Measurements from ENCODE around the gene ZNF438.

ZNF438 gene

DNA sequence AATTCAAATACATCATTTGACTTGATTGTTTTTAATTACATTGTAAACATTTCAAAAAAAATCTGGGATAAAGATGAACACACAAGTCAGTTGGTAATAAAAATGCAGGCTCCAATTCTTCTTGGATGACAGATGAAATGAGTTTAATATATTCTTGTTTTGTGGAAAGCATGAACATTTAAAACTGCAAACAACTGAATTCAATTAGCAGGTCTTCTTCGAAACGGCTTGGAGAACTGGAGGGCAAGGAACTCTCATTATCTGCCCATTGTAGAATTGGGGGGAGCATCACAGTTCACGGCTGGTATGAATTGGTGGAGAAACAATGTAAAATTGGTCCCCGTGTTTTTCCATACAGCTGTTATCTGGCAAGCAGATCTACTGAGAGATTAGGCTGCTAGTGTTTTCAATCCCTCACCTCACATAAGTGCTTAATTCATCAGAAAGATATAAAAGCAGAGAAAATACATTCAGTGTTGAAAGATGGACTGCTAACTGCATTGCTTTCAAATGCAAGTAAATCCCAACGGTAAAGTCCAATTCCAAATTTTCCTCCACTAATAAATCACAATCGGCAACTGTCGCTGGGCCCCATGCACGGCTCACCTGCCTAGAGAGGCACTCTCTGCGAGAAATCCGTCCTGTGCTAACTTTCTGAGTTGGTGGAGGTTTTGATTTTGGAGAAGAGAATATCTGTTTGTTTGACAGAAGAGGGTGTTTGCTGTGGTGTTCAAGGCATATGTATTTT is 199.5 kb downstream of the ZNF438 start:
- WGBS, 2 experiments, result 92 to 96% methylated on average over 10 of the region's 10 CpGs
- no peaks in the 10 kb centered on the region for H3K9me3 ChIP-seq (ENCODE audit: control insufficient read depth, low read length)
- no peak overlapping the region for H3K4me3 ChIP-seq (ENCODE audit: insufficient read depth, low read depth, low read length)
- no peaks in the 10 kb centered on the region for H3K27me3 ChIP-seq (ENCODE audit: control insufficient read depth, insufficient read depth, low read length, poor library complexity, severe bottlenecking)
- H3K4me1 ChIP-seq (ENCODE audit: control insufficient read depth, insufficient read depth, low read length), result no peaks in the 10 kb centered on the region
- no peak overlapping the region for H3K27ac ChIP-seq (ENCODE audit: insufficient read depth, low read depth, low read length, poor library complexity, severe bottlenecking)
- H3K36me3 ChIP-seq (ENCODE audit: control insufficient read depth, insufficient read depth, low read length), result no peaks in the 10 kb centered on the region

DNA sequence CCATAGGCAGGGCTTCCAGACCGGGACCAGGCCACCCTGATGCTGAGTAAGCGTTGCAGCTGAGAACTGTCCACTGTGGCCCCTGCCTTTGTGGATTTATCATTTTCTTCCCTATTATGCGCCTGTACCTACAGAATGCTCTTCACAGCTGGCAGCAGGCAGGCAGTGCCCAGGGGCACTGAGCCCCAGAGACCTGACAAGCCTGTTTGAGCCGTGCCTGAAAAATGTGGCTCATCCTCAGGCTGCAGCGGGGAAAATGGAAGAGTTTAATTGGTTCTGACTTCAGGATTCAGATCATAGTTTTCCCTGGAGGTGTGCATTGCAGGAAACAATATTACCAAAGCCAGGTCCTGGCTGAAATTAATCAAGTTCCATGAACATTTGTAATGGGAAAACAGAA is 200.2 kb downstream of the ZNF438 start:
- Histone ChIP-seq H3K36me3 (ENCODE audit: control insufficient read depth, insufficient read depth, low read length) (no peaks in the 10 kb centered on the region), H3K27ac (ENCODE audit: insufficient read depth, low read depth, low read length, poor library complexity, severe bottlenecking) (no peak overlapping the region), H3K27me3 (ENCODE audit: control insufficient read depth, insufficient read depth, low read length, poor library complexity, severe bottlenecking) (no peaks in the 10 kb centered on the region), H3K9me3 (ENCODE audit: control insufficient read depth, low read length) (no peaks in the 10 kb centered on the region), H3K4me1 (ENCODE audit: control insufficient read depth, insufficient read depth, low read length) (no peaks in the 10 kb centered on the region), H3K4me3 (ENCODE audit: insufficient read depth, low read depth, low read length) (no peak overlapping the region)
- 93 to 94% methylated on average over 5 of the region's 5 CpGs for WGBS, 2 experiments

DNA sequence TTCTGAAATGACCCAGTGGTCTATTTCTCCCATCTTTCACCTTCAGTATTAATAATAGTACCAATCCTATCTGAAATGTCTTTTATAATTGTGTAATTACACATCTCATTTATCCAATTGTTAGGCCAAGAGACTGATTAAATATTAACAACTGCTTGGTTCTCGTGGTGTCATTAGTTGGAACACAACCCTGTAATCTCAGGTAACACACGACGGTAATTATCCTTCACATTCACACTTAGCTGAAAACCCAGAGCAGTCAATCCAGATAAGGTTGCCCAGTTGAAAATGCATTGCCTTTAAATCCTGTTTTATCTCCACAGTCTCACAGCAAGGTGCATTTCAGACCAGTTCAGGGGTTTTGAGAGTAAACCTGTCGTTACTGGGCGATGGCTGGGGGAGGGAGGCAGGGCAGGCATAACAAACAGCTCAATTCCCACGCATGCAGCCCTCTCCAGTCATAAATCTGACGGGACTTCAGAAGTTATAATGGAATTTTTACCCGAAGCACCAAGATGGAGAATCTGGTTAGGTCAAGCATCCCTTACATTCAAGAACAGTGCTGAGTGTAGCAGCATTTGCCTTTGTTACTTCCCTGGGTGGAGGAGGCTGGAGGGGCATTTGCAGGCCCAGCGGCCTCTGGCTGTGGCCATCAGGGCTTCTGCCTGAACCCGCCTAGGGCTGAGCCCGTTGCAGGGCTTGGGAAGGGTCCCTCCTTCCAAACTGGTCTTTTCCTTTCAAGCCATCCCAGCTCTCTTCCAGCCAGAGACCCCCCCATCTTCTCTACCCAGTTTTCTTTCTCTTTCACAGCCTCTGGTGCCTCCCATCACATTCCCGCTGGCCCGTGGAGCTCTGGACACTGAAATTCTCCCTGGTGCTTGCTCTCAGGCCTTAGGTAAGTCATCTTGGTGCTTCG is 201.1 kb downstream of the ZNF438 start:
- H3K4me1 ChIP-seq (ENCODE audit: control insufficient read depth, insufficient read depth, low read length), result no peaks in the 10 kb centered on the region

DNA sequence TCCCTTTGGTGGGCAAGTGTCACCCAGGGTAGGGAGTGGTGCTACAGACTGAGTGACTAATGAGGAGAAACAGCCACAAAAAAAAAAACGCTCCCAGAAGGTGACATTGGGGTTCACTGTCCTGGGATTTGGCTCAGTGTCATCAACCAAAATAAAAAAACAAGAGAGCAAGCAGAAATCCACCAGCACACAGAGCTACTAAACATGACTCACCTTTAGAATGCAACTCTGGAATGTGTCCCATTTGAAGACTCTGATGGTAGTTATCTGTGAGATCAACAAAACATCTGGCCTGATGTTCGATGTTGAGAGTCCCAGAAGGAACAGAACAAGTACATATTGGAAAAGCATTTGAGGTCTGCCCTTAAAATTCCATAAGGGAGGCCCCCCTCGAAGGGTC is 201.8 kb downstream of the ZNF438 start:
- H3K27ac ChIP-seq (ENCODE audit: insufficient read depth, low read depth, low read length, poor library complexity, severe bottlenecking), result no peak overlapping the region
- no peaks in the 10 kb centered on the region for H3K4me1 ChIP-seq (ENCODE audit: control insufficient read depth, insufficient read depth, low read length)
- H3K4me3 ChIP-seq (ENCODE audit: insufficient read depth, low read depth, low read length), result no peak overlapping the region
- H3K27me3 ChIP-seq (ENCODE audit: control insufficient read depth, insufficient read depth, low read length, poor library complexity, severe bottlenecking), result no peaks in the 10 kb centered on the region
- 83 to 88% methylated on average over 3 of the region's 3 CpGs for WGBS, 2 experiments
- H3K9me3 ChIP-seq (ENCODE audit: control insufficient read depth, low read length), result no peaks in the 10 kb centered on the region
- H3K36me3 ChIP-seq (ENCODE audit: control insufficient read depth, insufficient read depth, low read length), result no peaks in the 10 kb centered on the region

More for the DNA sequence above, 201.1 kb downstream of the ZNF438 start:
- WGBS, 2 experiments, result 85 to 88% methylated on average over 14 of the region's 14 CpGs
- Histone ChIP-seq H3K4me3 (ENCODE audit: insufficient read depth, low read depth, low read length) (no peak overlapping the region), H3K9me3 (ENCODE audit: control insufficient read depth, low read length) (no peaks in the 10 kb centered on the region), H3K27ac (ENCODE audit: insufficient read depth, low read depth, low read length, poor library complexity, severe bottlenecking) (no peak overlapping the region), H3K27me3 (ENCODE audit: control insufficient read depth, insufficient read depth, low read length, poor library complexity, severe bottlenecking) (no peaks in the 10 kb centered on the region), H3K36me3 (ENCODE audit: control insufficient read depth, insufficient read depth, low read length) (no peaks in the 10 kb centered on the region)

DNA sequence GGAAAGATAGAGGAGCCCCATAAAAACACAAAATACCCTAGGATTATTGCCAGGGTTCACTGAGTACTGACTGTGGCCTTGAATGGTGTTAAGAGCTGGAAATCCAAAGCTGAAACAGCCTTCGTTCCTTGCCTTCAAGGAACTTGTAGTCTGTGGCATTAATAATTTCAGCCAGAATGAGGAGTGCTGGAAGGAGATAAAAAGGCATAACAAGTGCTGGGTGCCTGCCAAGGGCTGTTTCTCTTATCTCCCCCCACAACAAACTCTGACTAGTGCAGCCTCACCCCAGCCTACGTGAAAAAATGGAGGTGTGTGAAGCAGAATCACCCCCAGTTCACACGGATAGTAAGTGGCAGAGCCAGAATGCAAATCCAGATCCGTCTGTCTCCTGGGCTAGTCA is 203.0 kb downstream of the ZNF438 start:
- H3K4me3 ChIP-seq (ENCODE audit: insufficient read depth, low read depth, low read length), result no peak overlapping the region
- no peaks in the 10 kb centered on the region for H3K9me3 ChIP-seq (ENCODE audit: control insufficient read depth, low read length)
- no peaks in the 10 kb centered on the region for H3K4me1 ChIP-seq (ENCODE audit: control insufficient read depth, insufficient read depth, low read length)
- H3K27ac ChIP-seq (ENCODE audit: insufficient read depth, low read depth, low read length, poor library complexity, severe bottlenecking), result no peak overlapping the region
- WGBS, 2 experiments, result 90 to 93% methylated on average over 4 of the region's 4 CpGs
- no peaks in the 10 kb centered on the region for H3K36me3 ChIP-seq (ENCODE audit: control insufficient read depth, insufficient read depth, low read length)
- H3K27me3 ChIP-seq (ENCODE audit: control insufficient read depth, insufficient read depth, low read length, poor library complexity, severe bottlenecking), result no peaks in the 10 kb centered on the region

DNA sequence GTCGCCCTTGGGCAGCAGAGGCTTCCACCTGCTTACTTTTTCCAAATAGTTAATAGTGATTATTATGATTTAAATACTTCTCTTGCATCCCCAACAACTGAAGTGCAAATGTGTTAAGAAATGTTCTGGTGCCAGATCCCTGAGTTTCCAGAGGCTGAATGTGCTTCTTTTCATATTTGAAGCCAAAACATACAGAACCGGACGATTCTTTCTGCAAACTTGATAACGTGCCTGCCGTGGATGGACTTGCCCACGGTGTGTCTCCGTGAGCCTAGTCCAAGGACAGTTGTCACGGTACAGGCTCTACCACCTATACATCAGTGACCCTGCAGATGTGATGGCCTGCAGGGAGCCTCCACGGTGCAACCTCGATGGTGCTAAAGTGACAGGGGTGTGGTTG is 203.5 kb downstream of the ZNF438 start:
- H3K36me3 ChIP-seq (ENCODE audit: control insufficient read depth, insufficient read depth, low read length), result no peaks in the 10 kb centered on the region
- WGBS, 2 experiments, result 93 to 96% methylated on average over 10 of the region's 10 CpGs
- no peaks in the 10 kb centered on the region for H3K27me3 ChIP-seq (ENCODE audit: control insufficient read depth, insufficient read depth, low read length, poor library complexity, severe bottlenecking)
- H3K9me3 ChIP-seq (ENCODE audit: control insufficient read depth, low read length), result no peaks in the 10 kb centered on the region
- no peaks in the 10 kb centered on the region for H3K4me1 ChIP-seq (ENCODE audit: control insufficient read depth, insufficient read depth, low read length)
- no peak overlapping the region for H3K27ac ChIP-seq (ENCODE audit: insufficient read depth, low read depth, low read length, poor library complexity, severe bottlenecking)
- H3K4me3 ChIP-seq (ENCODE audit: insufficient read depth, low read depth, low read length), result no peak overlapping the region

DNA sequence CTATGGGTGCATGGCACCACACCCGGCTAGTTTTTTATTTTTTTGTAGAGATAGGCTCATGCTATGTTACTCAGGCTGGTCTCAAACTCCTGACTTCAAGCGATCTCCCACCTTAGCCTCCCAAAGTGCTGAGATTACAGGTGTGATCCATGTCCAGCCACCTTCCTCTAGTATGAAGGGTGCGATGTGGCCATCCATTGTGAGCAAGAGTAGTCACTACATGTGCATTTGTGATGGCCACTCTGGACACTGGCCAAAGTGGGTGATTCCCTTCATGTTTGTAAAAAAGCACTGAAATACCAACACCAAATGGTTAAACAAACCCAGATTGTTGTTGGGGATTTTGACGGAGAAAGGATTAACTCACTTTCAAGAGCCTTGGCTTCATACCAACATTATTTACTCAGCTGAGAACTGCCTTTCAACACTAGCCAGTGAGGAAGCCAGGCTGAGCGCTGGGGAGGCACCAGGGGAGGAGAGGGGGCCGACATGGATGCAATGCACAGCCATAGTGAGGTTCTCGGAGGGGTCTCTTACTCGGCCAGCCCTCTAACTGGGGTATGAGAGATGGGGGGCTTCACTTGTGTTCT is 204.0 kb downstream of the ZNF438 start:
- no peaks in the 10 kb centered on the region for H3K27me3 ChIP-seq (ENCODE audit: control insufficient read depth, insufficient read depth, low read length, poor library complexity, severe bottlenecking)
- H3K4me3 ChIP-seq (ENCODE audit: insufficient read depth, low read depth, low read length), result no peak overlapping the region
- H3K4me1 ChIP-seq (ENCODE audit: control insufficient read depth, insufficient read depth, low read length), result no peaks in the 10 kb centered on the region
- no peak overlapping the region for H3K27ac ChIP-seq (ENCODE audit: insufficient read depth, low read depth, low read length, poor library complexity, severe bottlenecking)
- no peaks in the 10 kb centered on the region for H3K9me3 ChIP-seq (ENCODE audit: control insufficient read depth, low read length)
- no peaks in the 10 kb centered on the region for H3K36me3 ChIP-seq (ENCODE audit: control insufficient read depth, insufficient read depth, low read length)
- 77 to 78% methylated on average over 8 of the region's 8 CpGs for WGBS, 2 experiments

DNA sequence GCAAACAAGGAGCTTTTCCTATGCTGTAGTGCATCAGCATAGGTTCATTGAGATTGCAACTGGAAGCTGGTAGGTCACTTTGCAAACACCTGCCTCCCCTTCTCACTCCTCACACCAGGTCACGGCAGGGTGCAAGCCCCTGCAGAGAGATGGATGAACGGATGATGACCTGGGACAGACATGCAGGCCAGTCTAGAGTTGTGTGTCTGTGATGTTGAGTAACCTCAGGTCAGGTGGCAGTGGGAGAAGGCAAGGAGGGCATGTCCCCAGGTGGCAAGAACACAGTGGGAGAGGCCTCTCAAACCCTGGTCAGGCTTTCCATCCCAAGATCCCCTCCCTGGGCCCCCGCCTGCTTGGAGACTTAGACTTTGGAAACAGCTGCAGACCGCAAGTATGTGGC is 205.0 kb downstream of the ZNF438 start:
- Histone ChIP-seq H3K4me3 (ENCODE audit: insufficient read depth, low read depth, low read length) (no peak overlapping the region), H3K4me1 (ENCODE audit: control insufficient read depth, insufficient read depth, low read length) (no peaks in the 10 kb centered on the region), H3K36me3 (ENCODE audit: control insufficient read depth, insufficient read depth, low read length) (no peaks in the 10 kb centered on the region), H3K27me3 (ENCODE audit: control insufficient read depth, insufficient read depth, low read length, poor library complexity, severe bottlenecking) (no peaks in the 10 kb centered on the region), H3K9me3 (ENCODE audit: control insufficient read depth, low read length) (no peaks in the 10 kb centered on the region), H3K27ac (ENCODE audit: insufficient read depth, low read depth, low read length, poor library complexity, severe bottlenecking) (no peak overlapping the region)
- WGBS, 2 experiments, result 79% methylated on average over 4 of the region's 4 CpGs

DNA sequence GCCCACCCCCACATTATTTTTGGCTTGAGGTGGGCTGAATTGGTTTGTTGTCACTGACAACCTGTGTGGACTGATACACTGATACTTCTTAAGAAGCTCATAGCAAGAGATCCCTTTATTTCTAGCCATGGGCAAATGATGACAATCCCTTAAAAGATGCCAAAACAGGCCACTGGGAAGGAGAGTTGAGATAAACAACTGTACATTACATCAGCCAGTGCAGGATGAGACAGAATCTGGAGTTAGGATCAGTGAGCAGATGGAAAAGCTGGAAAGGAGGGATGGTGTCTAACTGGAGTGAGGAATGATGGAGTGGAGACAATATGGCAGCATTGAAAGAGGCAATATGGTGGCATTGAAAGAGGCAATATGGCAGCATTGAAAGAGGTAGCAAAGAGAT is 206.2 kb downstream of the ZNF438 start:
- H3K36me3 ChIP-seq (ENCODE audit: control insufficient read depth, insufficient read depth, low read length), result no peaks in the 10 kb centered on the region
- no peaks in the 10 kb centered on the region for H3K27me3 ChIP-seq (ENCODE audit: control insufficient read depth, insufficient read depth, low read length, poor library complexity, severe bottlenecking)
- no peak overlapping the region for H3K27ac ChIP-seq (ENCODE audit: insufficient read depth, low read depth, low read length, poor library complexity, severe bottlenecking)
- no peaks in the 10 kb centered on the region for H3K9me3 ChIP-seq (ENCODE audit: control insufficient read depth, low read length)
- no peaks in the 10 kb centered on the region for H3K4me1 ChIP-seq (ENCODE audit: control insufficient read depth, insufficient read depth, low read length)
- H3K4me3 ChIP-seq (ENCODE audit: insufficient read depth, low read depth, low read length), result no peak overlapping the region

DNA sequence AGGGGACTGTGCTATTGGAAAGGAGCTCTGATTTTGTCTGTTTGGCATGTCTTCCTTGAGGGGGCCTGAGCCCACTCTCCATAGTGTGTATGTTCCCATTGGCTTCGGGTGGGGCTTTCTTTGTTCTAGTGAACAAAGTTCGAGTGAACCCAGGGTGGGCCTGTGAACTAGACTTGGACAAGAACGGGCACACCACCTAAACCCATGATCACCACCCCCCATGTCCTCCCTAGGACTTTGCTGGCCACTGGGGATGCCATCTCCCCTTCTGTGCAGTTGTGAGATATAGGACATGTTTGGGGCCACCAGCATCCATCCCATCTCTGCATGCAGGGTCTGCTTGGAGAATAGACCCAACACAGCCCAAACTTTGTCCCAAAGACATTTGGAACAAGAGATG is 206.6 kb downstream of the ZNF438 start:
- 97 to 99% methylated on average over 3 of the region's 3 CpGs for WGBS, 2 experiments
- no peaks in the 10 kb centered on the region for H3K27me3 ChIP-seq (ENCODE audit: control insufficient read depth, insufficient read depth, low read length, poor library complexity, severe bottlenecking)
- no peaks in the 10 kb centered on the region for H3K9me3 ChIP-seq (ENCODE audit: control insufficient read depth, low read length)

More for the DNA sequence above, 206.6 kb downstream of the ZNF438 start:
- Histone ChIP-seq H3K4me3 (ENCODE audit: insufficient read depth, low read depth, low read length) (no peak overlapping the region), H3K4me1 (ENCODE audit: control insufficient read depth, insufficient read depth, low read length) (no peaks in the 10 kb centered on the region), H3K27ac (ENCODE audit: insufficient read depth, low read depth, low read length, poor library complexity, severe bottlenecking) (no peak overlapping the region), H3K36me3 (ENCODE audit: control insufficient read depth, insufficient read depth, low read length) (no peaks in the 10 kb centered on the region)
